Mesothelial cell of epicardium (in vitro differentiated cells): Measurements from ENCODE around the gene HMBS. TPM values are rescaled to one million over a fixed set of nuclear protein-coding genes. Genes with fewer than 3 reads are reported as not detected.
"Not testable (repeated sequence)": the region's sequence is repeated elsewhere in the genome, so short reads cannot be mapped to it uniquely, and the experiment has no call there.

Experiments used
- DNase-seq, 2 experiments: peaks; one replicate each; pipeline ENCODE4 v3.0.0; 2021; ENCODE audit warnings: low spot score in 2 of 2; ENCODE audit not compliant: unreplicated experiment in 2 of 2
- H3K27ac Mint-ChIP-seq: 2 replicates; pipeline ENCODE4 v1.8.0; 2021; ENCODE audit warnings: mixed read lengths
- H3K27me3 Mint-ChIP-seq: 2 replicates; pipeline ENCODE4 v1.8.0; 2021; ENCODE audit warnings: low read depth, mixed read lengths
- H3K36me3 Mint-ChIP-seq: 2 replicates; pipeline ENCODE4 v1.8.0; 2021; ENCODE audit warnings: mixed read lengths
- H3K4me1 Mint-ChIP-seq: 2 replicates; pipeline ENCODE4 v1.8.0; 2021; ENCODE audit warnings: mixed read lengths
- H3K4me3 Mint-ChIP-seq: 2 replicates; pipeline ENCODE4 v1.8.0; 2021; ENCODE audit warnings: mild to moderate bottlenecking, moderate library complexity, mixed read lengths
- H3K9me3 Mint-ChIP-seq: 2 replicates; pipeline ENCODE4 v1.8.0; 2021; ENCODE audit warnings: mixed read lengths
- CTCF ChIP-seq: fragments of 200-600 bp; sonication (generic); IDR thresholded peaks from one replicate; pipeline ENCODE4 v1.5.0; 2021; ENCODE audit warnings: antibody characterized with exemption; ENCODE audit not compliant: unreplicated experiment
- total RNA-seq: library from RNA; stranded (reverse); gene quantifications from 3 replicates; pipeline ENCODE4 v1.2.1, GENCODE V29; 2021

Gene HMBS
- total RNA-seq, 1 donor from 2014 or later = 28.1 TPM

- H3K27ac Mint-ChIP-seq = no peak overlapping the region
- no peaks in the 10 kb centered on the region for H3K27me3 Mint-ChIP-seq
- H3K4me1 Mint-ChIP-seq = peaks cover 8% of the 10 kb centered on the region
- DNase-seq = no peak
- H3K9me3 Mint-ChIP-seq = no peaks in the 10 kb centered on the region
- no peak overlapping the region for H3K4me3 Mint-ChIP-seq
- H3K36me3 Mint-ChIP-seq = peaks cover 38% of the 10 kb centered on the region
- no peak for TF ChIP-seq CTCF
Measured at GRCh38 chr11:119052163-119052814, 32.4 kb upstream of the HMBS start.

GRCh38 chr11:119054418-119054817, 30.3 kb upstream of the HMBS start:
- Mint-ChIP-seq H3K27ac (no peak overlapping the region), H3K36me3 (peaks cover 26% of the 10 kb centered on the region), H3K9me3 (no peaks in the 10 kb centered on the region), H3K4me3 (peak overlapping the region; percentile 2), H3K4me1 (peaks cover 17% of the 10 kb centered on the region), H3K27me3 (no peaks in the 10 kb centered on the region)
- DNase-seq = no peak
- no peak for TF ChIP-seq CTCF

GRCh38 chr11:119055901-119056300, 28.8 kb upstream of the HMBS start:
- DNase-seq = no peak
- H3K27ac Mint-ChIP-seq = peak overlapping the region; percentile 86

GRCh38 chr11:119056421-119056999, 28.2 kb upstream of the HMBS start:
- H3K27ac Mint-ChIP-seq = peak overlapping the region; percentile 97
- no peak for DNase-seq
- H3K27me3 Mint-ChIP-seq = no peaks in the 10 kb centered on the region
- no peaks in the 10 kb centered on the region for H3K9me3 Mint-ChIP-seq
- peak overlapping the region; percentile 95 for H3K4me3 Mint-ChIP-seq
- H3K4me1 Mint-ChIP-seq = peaks cover 17% of the 10 kb centered on the region
- no peak for TF ChIP-seq CTCF
- H3K36me3 Mint-ChIP-seq = peaks cover 17% of the 10 kb centered on the region

More at GRCh38 chr11:119055901-119056300, 28.8 kb upstream of the HMBS start:
- peaks cover 22% of the 10 kb centered on the region for H3K36me3 Mint-ChIP-seq
- H3K4me1 Mint-ChIP-seq = peaks cover 17% of the 10 kb centered on the region
- H3K4me3 Mint-ChIP-seq = peak overlapping the region; percentile 95
- no peaks in the 10 kb centered on the region for H3K9me3 Mint-ChIP-seq
- TF ChIP-seq CTCF = no peak
- no peaks in the 10 kb centered on the region for H3K27me3 Mint-ChIP-seq

- peak within 1 kb of the TSS; percentile 97 for H3K27ac Mint-ChIP-seq
- no peaks in the 10 kb centered on the region for H3K9me3 Mint-ChIP-seq
- no peaks in the 10 kb centered on the region for H3K27me3 Mint-ChIP-seq
- peaks cover 17% of the 10 kb centered on the region for H3K4me1 Mint-ChIP-seq
- peak within 1 kb of the TSS; percentile 95 for H3K4me3 Mint-ChIP-seq
- TF ChIP-seq CTCF = no peak
- H3K36me3 Mint-ChIP-seq = peaks cover 12% of the 10 kb centered on the region
- DNase-seq = peak; percentile 98 to 99
Measured at GRCh38 chr11:119057000-119057769, 27.5 kb upstream of the HMBS start, which contains the start of gene HYOU1. TSS of gene HYOU1 (minus strand) at chr11:119057205. CDS start at chr11:119056160, 1,045 bp downstream.

- not testable (repeated sequence) for H3K27ac Mint-ChIP-seq
Measured at GRCh38 chr11:119059128-119059527, 25.6 kb upstream of the HMBS start.

More at GRCh38 chr11:119059128-119059527, 25.6 kb upstream of the HMBS start:
- DNase-seq, H3K4me3 Mint-ChIP-seq, H3K9me3 Mint-ChIP-seq, H3K36me3 Mint-ChIP-seq, H3K27me3 Mint-ChIP-seq: not testable (repeated sequence)
- peaks cover 17% of the 10 kb centered on the region for H3K4me1 Mint-ChIP-seq
